Fibroblast of mammary gland (primary cell): ENCODE data around the gene DAB2.

ENCODE experiments used
- DNase-seq: peaks from one replicate; pipeline ENCODE4 v3.0.0-alpha.2; 2010; ENCODE audit warnings: low read depth
- H3K4me3 ChIP-seq: 2 replicates; pipeline ENCODE4 v1.5.1; 2011; ENCODE audit warnings: low read depth, mild to moderate bottlenecking, low read length, moderate library complexity; ENCODE audit not compliant: control insufficient read depth
- TF ChIP-seq, protein P1 (sequence below): conservative IDR thresholded peaks from 2 replicates; pipeline ENCODE4 v1.5.1; 2011; ENCODE audit warnings: low read depth, low read length, inconsistent platforms; ENCODE audit not compliant: control insufficient read depth, insufficient read depth

The DAB2 gene

DNA sequence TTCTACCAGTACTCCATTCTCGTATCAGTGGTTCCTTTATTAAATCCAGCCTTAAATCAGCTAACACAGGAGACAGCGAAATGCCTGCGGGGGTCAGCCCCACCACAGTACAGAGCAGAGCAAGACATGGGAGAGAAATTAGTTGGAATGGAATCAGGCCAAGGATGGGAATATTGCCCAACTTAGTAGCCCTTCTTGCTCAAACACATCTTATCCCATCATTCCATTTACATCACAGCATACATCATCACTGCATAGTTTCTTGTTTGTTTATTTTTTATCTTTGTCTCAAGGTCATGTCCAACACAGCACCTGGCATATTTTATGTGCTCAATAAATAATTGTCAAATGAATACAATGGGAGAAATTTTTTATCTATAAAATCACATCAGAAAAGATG lies 34.3 kb upstream of the DAB2 start:
- H3K4me3 ChIP-seq: no peak overlapping the region
- DNase-seq: peak; percentile 88
- TF ChIP-seq, protein P1, sequence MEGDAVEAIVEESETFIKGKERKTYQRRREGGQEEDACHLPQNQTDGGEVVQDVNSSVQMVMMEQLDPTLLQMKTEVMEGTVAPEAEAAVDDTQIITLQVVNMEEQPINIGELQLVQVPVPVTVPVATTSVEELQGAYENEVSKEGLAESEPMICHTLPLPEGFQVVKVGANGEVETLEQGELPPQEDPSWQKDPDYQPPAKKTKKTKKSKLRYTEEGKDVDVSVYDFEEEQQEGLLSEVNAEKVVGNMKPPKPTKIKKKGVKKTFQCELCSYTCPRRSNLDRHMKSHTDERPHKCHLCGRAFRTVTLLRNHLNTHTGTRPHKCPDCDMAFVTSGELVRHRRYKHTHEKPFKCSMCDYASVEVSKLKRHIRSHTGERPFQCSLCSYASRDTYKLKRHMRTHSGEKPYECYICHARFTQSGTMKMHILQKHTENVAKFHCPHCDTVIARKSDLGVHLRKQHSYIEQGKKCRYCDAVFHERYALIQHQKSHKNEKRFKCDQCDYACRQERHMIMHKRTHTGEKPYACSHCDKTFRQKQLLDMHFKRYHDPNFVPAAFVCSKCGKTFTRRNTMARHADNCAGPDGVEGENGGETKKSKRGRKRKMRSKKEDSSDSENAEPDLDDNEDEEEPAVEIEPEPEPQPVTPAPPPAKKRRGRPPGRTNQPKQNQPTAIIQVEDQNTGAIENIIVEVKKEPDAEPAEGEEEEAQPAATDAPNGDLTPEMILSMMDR: no peak

DNA sequence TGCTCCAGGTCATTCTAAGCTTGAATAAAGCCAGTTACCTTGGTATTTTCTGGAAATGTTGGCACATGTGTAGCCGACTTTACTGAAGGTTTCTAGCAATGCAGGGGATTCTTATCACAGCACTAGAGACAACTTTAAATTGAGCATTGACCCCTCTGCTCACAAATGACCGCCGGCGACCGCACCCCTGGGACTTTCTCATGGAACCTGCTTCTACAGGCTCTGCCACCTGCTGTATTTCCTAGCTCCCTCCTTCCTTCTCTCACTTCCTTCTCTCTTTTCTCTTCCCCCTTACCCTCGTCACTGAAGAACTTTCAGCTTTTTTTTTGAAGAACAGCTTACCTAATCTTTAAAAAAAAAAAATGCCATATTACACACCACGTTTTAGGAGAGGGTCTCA lies 30.9 kb upstream of the DAB2 start:
- no peak for DNase-seq
- TF ChIP-seq, protein P1: no peak
- H3K4me3 ChIP-seq: no peak overlapping the region

DNA sequence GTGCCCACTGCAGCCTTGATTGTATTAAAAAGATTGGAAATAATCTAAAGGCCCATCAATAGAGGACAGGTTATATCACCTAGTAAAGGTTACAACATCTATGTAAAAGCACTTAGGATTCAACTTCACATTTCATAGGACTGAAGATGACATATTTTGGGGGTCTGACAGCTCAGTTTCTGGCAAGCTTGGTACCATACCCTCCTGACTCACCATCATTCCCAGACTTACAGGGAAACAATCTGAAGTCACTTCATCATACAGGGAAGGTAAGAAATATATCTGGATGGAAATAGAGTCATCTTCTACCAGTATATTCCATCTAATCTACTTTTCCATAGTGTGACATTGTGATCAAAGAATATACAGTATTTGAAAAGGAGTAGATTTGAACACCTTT lies 28.8 kb upstream of the DAB2 start:
- DNase-seq: no peak
- no peak overlapping the region for H3K4me3 ChIP-seq
- TF ChIP-seq, protein P1: no peak

DNA sequence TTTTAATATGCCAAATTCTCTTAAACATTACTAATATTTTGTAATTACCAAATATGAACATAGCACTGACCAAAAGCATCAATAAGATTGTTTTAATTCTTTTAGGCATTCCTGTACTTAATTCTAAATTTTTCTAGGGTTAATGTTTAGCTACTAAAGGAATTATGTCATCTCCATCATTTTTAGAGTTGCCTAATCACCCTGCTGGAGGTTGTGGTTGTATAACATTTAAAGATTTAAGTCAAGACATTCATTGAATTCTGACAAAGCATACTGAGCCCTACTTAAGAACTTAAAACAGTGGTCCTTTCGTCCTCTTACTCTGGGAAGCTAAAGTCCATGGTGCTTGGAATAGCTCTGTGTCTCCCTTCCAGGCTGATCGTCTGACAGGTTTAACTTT lies 28.1 kb upstream of the DAB2 start:
- H3K4me3 ChIP-seq: no peak overlapping the region
- DNase-seq: peak; percentile 42
- TF ChIP-seq, protein P1: no peak

DNA sequence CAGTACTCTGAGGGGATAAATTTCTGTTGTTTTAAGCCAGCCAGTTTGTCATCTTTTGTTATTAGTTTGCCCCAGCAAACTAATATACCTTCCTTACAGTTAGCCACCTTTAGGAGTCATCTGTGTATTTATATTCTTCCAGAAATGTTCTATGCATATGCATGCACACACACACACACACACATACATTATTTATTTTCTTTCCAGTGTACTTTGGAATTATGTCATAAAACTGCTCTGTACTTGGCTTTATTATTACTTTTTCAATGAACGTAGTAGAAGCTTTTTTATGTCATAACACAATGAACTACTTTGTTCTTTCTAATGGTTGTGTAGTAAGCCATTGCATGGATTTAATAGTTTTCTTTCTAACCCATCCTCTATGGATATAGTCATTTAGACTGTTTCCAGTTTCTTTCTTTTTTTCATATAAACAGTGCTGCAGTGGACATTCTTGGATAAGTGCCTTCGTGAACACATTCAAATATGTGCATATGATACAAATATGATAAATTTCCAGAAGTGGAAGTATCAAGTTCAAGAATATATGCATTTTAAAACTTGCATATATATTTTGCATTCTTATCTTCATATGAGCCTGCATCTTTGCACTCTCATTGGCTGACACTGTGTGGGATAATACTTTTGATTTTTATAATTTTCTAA lies 26.6 kb upstream of the DAB2 start:
- TF ChIP-seq, protein P1: no peak
- DNase-seq: no peak
- no peak overlapping the region for H3K4me3 ChIP-seq

DNA sequence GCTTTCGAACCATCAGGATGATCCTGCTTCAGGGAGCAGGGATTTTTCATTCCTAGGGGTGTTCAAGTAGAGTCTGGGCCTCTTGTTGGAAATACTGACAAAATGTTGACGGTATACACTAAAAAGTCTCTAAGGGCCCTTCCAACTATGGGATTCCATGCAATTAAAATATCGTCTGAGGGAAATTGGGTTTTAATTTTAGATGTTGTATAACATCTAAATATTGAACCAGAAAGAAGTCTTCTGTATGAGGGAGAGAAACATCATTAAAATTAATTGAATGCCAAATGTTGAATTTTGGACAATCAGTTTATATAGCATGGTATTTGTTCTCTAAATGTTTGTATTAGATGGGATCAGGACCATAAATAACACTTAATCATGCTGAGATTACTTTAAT lies 25.7 kb upstream of the DAB2 start:
- DNase-seq: no peak
- no peak overlapping the region for H3K4me3 ChIP-seq
- TF ChIP-seq, protein P1: no peak

DNA sequence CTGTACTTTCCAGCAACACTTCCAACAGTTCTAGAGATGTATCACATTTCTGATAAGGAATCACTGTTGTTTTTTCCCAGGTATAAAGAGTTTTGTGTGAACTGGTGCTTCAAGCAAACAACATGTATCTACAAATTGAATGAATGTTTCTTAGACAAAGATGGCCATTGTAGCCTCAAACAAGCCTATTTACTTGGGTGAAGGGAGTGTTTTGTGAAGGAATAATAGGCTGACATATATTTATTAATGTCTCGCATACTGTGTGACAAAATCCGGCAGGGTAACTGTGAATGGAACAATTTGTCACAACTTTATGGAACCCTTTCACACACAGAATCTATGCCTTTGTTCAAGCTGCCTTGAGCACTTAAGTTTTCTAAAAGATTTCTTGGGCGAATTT lies 24.8 kb upstream of the DAB2 start:
- H3K4me3 ChIP-seq: no peak overlapping the region
- TF ChIP-seq, protein P1: no peak
- no peak for DNase-seq
